Hepatocyte (in vitro differentiated cells): ENCODE data around the gene COL15A1.

ENCODE experiments used
- CTCF ChIP-seq: fragments of 200-600 bp; sonication (generic); IDR thresholded peaks from 2 replicates; pipeline ENCODE4 v1.5.1; 2016; ENCODE audit warnings: antibody characterized with exemption, mild to moderate bottlenecking; ENCODE audit not compliant: poor library complexity
- EZH2 ChIP-seq: fragments of 200-600 bp; sonication (generic); IDR thresholded peaks from 2 replicates; pipeline ENCODE4 v1.6.1; 2016; ENCODE audit warnings: antibody characterized with exemption, mild to moderate bottlenecking, borderline replicate concordance

- TF ChIP-seq CTCF (no peak), EZH2 (no peak)
Measured at GRCh38 chr9:99002706-99003105, 59.0 kb downstream of the COL15A1 start.
